Right kidney (tissue), 1 donor: Measurements from ENCODE around the gene KSR2.
"Not testable (repeated sequence)": the region's sequence is repeated elsewhere in the genome, so short reads cannot be mapped to it uniquely, and the experiment has no call there.

ENCODE experiments used
- DNase-seq: peaks from one replicate; pipeline ENCODE4 v3.0.0-alpha.2; 2016

KSR2 gene

GRCh38 chr12:117857139-117857538 lies 111.7 kb downstream of the KSR2 start:
- not testable (repeated sequence) for DNase-seq

- DNase-seq: no peak
These were observed 113.6 kb downstream of the KSR2 start for GRCh38 chr12:117855165-117855564.

- no peak for DNase-seq
These were observed 114.3 kb downstream of the KSR2 start for GRCh38 chr12:117854339-117855012.

DNA sequence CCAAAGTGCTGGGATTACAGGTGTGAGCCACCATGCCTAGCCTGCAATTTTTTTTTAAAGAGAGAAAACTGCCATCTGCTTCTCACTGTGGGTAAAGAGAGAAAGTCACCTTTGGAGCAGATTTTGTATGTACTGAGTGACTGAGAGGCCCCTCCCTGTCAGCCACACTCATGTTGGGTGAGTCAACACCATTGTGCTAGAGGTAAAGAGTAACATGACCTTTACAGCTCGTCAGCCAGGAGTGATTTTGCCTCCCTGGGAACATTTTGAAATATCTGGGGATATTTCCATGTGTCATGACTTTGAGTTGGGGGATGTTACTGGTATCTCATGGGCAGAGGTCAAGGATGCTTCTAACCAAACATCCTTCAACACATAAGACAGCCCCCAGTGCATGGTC lies 115.2 kb downstream of the KSR2 start:
- no peak for DNase-seq

- DNase-seq: no peak
These were observed 118.7 kb downstream of the KSR2 start for GRCh38 chr12:117850048-117850447.

GRCh38 chr12:117847371-117847770 lies 121.4 kb downstream of the KSR2 start:
- DNase-seq: no peak

DNA sequence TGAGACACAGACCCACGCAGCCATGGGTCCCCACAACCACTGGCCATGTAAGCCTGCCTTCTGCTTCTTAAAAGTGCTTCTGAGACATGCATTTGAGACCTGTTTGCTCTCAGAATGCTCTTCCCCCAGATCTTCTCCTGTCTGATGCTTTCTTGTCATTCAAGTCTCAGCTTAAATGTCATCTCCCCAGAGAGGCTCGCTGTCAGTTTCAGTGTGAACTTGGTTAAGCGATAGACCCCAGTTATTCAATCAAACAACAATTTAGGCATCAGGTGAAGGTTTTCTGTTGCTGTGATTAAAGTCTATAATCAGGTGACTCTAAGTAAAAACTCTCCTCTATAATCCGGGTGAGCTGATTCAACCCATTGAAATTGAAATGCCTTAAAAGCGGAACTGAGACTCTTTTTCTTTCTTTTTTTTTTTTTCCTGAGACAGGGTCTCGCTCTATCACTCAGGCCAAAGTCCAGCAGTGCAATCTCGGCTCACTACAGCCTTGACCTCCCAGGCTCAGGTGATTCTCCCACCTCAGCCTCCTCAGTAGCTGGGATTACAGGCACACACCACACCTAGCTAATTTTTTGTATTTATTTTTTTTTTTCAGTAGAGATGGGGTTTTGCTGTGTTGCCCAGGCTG lies 123.4 kb downstream of the KSR2 start:
- no peak for DNase-seq

GRCh38 chr12:117844114-117844830 lies 124.5 kb downstream of the KSR2 start:
- DNase-seq: no peak

DNA sequence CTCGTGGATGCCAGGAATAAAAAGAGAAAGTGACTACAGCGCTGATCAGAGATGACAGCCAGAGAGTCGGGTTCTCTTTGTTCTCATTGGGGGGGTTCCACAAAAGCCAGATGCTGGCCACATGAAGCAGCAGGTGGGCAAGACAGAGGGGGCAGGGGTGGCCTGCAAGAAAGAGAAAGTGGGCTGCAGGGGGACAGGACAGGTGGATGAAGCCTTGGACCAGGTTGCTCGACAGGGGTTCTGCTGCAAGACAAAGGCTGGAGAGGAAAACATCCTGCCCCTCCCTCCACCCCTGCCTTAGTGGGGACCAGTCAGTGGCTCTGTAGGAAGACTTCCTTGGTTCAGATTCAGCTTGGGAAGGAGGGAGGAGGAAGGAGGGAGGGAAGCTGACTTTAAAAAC lies 126.2 kb downstream of the KSR2 start:
- DNase-seq: no peak

- no peak for DNase-seq
These were observed 126.6 kb downstream of the KSR2 start for GRCh38 chr12:117842220-117842619.

DNA sequence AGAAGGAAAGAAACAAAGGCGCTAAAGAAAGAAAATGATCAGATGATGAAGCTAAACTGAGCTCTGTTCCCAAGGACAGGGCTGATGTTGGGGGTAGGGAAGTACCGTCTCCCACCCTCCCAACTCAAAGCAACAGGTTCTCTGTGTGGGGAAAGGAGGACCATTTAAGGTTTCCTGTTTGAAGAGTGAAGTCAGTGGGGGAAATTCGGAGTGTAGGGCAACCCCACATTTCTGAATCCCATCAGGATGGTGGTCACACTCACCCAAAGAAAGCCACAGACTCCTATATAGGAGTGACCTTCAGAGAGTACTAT lies 131.1 kb downstream of the KSR2 start:
- DNase-seq: no peak

GRCh38 chr12:117836999-117837736 lies 131.6 kb downstream of the KSR2 start:
- DNase-seq: peak; percentile 71

DNA sequence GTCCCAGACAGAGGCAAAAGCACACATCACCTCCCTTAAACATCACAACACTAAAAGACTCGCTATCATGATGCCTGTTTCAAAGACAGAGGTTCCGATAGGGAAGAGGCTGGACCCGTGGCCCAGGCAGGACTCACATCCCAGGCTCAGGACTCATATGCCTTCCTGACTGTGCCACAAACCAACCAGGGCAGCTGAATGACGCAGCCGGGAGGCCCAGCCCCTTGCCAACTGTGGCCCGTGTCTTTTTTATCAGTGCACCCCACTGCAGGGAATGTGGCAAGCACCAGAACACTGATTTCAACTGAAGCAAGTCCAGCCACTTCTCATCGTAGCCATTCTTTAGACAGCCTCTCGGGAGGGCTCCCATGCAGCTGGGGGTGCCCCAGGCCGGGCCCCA lies 132.3 kb downstream of the KSR2 start:
- DNase-seq: no peak

DNA sequence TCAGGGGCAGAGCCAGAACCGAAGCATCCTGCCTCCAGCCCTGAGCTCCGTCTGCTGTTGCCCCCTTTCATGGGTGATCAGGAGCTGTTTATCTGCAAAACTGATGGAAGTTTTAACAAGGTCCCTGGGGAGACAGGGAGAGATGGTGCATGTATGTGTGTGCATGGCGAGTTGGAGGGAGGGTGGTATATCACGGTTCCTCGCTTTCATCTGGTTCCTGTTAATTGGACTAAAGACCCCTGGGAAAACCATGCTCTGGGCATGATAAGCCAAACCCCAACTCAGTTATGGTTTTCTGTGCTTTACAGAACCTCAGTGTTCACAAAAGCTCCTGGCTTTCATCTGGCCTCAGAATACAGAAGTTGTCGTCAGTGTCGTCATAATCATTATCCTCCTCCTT lies 133.6 kb downstream of the KSR2 start:
- no peak for DNase-seq

DNA sequence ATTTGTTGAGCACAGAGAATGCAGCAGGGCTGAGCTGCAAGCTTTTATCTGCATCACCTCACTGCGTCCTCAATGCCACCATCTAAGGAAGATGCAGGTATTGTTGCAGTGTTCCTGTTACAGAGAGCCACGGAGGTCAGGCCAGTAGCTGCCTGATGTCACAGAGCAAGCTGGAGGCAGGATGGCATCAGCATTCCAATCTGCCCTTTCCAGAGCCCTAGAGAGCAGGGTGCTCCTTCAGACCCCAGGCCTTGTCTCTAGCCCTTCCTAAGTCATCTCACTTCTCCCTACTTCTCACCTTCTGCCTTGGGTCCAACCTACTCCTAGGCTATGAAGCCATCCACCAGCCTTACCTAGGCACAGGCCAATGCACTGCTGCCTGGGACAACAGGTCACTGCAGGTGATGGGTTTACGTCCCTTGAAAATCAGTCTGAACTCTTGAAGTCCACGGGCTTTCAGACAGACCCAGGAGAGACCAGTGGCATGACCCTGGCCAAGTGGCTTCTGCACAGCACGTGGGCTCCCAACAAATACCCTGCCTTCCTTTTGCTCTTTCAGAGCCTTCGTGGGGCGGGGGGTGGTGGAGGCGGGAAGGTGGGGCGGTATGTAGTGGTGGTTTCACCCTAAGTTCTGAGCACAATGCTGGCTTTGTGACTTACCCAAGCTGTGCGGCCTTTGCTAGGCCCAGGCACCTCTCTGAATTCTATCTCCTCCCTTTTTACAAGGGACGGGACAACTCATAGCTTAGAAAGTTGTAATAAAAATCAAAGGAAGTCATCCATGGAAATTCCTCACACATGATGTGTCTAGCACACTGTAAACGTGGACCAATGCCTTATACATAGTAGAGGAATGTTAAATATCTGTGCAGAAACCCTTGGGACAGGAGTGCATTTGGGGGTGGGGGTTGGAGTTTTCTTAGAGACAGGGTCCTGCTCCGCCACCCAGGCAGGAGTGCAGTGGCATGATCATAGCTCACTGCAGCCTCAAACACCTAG lies 136.0 kb downstream of the KSR2 start:
- no peak for DNase-seq

DNA sequence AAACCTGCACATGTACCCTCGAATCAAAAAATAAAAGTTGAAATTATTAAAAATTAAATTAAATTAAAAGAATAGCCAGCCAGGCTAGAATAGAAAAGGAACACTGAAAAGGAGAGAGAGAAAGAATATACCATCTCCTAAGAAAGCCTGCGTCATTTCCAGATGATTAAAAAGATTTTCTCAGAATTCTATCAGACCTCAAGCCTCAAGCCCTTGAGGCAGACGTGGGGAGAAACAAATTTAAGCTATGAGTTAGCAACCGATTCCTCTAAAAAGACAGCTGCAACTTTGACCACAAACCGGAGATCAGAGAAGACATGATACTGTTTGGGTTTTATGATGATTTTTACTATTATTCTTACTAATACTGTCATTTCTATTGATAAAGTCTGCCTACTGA lies 138.3 kb downstream of the KSR2 start:
- DNase-seq: no peak

DNA sequence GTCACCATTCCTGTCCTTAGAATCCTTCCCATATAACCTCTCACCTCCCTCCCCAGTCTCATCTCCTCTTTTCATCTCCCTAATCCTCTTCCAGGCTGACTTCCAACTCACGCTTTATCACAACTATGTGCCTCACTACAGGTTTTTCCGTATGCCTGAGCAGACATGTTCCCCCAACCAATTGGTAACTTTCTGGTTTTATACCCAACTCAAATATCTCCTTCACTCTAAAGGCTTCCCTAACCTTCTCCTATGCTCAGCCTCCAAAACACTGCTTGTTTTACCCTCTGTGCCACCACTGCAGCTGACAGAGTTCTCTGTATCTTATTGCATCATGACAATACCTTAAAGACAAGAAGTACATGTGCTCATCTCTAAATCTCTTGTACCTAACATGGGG lies 139.7 kb downstream of the KSR2 start:
- no peak for DNase-seq

GRCh38 chr12:117827660-117828059 lies 141.1 kb downstream of the KSR2 start:
- no peak for DNase-seq

GRCh38 chr12:117825827-117826226 lies 143.0 kb downstream of the KSR2 start:
- no peak for DNase-seq

DNA sequence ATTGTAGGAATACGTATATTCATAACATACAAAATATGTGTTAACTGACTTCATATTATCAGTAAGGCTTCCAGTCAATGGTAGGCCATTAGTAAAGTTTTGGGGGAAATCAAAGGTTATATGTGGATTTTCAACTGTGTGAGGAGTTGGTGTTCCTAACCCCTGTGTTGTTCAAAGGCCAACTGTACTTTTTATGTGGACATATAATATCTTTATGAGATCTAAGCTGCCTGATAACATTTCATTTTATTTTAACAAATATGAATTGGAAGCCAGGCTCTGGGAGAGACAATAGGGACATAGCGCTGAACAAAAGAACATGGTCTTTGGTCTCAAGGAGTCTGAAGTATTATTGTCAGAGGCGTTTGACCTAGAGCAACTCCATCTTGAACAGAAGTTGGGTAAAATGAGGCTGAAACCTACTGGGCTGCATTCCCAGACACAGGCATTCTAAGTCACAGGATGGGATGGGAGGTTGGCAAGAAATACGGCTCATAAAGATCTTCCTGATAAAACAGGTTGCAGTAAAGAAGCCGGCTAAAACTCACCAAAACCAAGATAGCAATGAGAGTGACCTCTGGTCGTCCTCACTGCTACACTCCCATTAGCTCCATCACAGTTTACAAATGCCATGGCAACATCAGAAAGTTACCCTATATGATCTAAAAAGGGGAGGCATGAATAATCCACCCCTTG lies 147.2 kb downstream of the KSR2 start:
- DNase-seq: no peak

DNA sequence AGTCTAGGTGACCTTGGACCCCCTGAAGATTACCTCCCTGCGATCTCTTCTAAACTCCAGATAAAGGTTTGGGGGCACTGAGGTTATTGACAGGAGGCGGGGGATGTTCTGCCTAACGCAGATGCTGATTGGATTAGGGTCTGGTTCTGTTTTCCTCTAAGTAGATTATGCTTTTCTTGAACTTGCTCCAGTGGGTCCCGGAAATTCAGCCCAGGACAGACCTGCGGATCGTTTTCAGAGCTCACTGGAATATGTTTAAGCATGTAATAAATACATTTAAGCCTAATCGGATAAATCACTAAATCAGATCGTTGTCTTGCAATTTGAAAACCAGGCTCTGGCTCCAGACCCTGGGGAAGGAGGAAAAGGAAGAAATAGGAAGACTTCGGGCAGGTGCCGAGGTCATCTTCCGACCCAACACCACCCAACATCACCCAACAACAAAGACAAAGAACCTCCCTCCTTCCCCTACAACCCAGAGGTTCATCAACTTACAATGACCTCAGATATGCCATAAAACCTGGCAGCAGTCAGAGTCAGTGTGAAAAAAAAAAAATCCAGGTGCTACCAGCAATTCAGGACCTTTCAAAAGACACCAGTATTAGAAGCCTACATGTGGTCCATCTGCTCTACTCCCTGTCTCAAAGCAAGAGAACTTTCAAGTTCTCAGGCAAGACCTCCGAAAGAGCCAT lies 148.4 kb downstream of the KSR2 start:
- no peak for DNase-seq
